Mesothelial cell of epicardium (in vitro differentiated cells): ENCODE data around the gene CASKIN2. TPM values are rescaled to one million over a fixed set of nuclear protein-coding genes. Genes with fewer than 3 reads are reported as not detected.

Experiments
- DNase-seq, 2 experiments: peaks; one replicate each; pipeline ENCODE4 v3.0.0; 2021; ENCODE audit warnings: low spot score in 2 of 2; ENCODE audit not compliant: unreplicated experiment in 2 of 2
- H3K27ac Mint-ChIP-seq: 2 replicates; pipeline ENCODE4 v1.8.0; 2021; ENCODE audit warnings: mixed read lengths
- H3K27me3 Mint-ChIP-seq: 2 replicates; pipeline ENCODE4 v1.8.0; 2021; ENCODE audit warnings: low read depth, mixed read lengths
- H3K36me3 Mint-ChIP-seq: 2 replicates; pipeline ENCODE4 v1.8.0; 2021; ENCODE audit warnings: mixed read lengths
- H3K4me1 Mint-ChIP-seq: 2 replicates; pipeline ENCODE4 v1.8.0; 2021; ENCODE audit warnings: mixed read lengths
- H3K4me3 Mint-ChIP-seq: 2 replicates; pipeline ENCODE4 v1.8.0; 2021; ENCODE audit warnings: mild to moderate bottlenecking, moderate library complexity, mixed read lengths
- H3K9me3 Mint-ChIP-seq: 2 replicates; pipeline ENCODE4 v1.8.0; 2021; ENCODE audit warnings: mixed read lengths
- total RNA-seq: library from RNA; stranded (reverse); gene quantifications from 3 replicates; pipeline ENCODE4 v1.2.1, GENCODE V29; 2021
- TF ChIP-seq, protein P1 (sequence below): fragments of 200-600 bp; sonication (generic); IDR thresholded peaks from one replicate; pipeline ENCODE4 v1.5.0; 2021; ENCODE audit warnings: antibody characterized with exemption; ENCODE audit not compliant: unreplicated experiment

CASKIN2 gene
- total RNA-seq, 1 donor from 2014 or later, result 37.4 TPM

DNA sequence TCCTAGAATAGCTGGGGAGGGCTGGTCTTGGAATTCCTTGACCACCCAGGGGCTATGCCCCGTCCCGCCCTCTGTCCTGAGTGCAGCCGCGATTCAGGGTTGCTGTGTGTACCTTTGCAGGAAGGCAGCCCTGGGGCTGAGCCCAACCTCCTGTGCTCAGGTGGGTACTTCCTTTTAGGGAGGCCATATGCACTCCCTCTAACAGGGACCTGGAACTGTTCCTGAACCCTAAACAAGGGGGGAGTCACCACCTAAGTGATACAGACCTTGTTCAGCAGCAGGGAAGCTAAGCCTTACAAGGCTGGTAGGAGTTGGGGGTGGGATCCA, 34.8 kb upstream of the CASKIN2 start:
- no peak for DNase-seq
- H3K36me3 Mint-ChIP-seq, result no peaks in the 10 kb centered on the region
- TF ChIP-seq, protein P1, sequence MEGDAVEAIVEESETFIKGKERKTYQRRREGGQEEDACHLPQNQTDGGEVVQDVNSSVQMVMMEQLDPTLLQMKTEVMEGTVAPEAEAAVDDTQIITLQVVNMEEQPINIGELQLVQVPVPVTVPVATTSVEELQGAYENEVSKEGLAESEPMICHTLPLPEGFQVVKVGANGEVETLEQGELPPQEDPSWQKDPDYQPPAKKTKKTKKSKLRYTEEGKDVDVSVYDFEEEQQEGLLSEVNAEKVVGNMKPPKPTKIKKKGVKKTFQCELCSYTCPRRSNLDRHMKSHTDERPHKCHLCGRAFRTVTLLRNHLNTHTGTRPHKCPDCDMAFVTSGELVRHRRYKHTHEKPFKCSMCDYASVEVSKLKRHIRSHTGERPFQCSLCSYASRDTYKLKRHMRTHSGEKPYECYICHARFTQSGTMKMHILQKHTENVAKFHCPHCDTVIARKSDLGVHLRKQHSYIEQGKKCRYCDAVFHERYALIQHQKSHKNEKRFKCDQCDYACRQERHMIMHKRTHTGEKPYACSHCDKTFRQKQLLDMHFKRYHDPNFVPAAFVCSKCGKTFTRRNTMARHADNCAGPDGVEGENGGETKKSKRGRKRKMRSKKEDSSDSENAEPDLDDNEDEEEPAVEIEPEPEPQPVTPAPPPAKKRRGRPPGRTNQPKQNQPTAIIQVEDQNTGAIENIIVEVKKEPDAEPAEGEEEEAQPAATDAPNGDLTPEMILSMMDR, result no peak
- H3K9me3 Mint-ChIP-seq, result no peaks in the 10 kb centered on the region
- peaks cover 31% of the 10 kb centered on the region for H3K4me1 Mint-ChIP-seq
- H3K27ac Mint-ChIP-seq, result peak overlapping the region; percentile 87
- no peaks in the 10 kb centered on the region for H3K27me3 Mint-ChIP-seq
- no peak overlapping the region for H3K4me3 Mint-ChIP-seq

DNA sequence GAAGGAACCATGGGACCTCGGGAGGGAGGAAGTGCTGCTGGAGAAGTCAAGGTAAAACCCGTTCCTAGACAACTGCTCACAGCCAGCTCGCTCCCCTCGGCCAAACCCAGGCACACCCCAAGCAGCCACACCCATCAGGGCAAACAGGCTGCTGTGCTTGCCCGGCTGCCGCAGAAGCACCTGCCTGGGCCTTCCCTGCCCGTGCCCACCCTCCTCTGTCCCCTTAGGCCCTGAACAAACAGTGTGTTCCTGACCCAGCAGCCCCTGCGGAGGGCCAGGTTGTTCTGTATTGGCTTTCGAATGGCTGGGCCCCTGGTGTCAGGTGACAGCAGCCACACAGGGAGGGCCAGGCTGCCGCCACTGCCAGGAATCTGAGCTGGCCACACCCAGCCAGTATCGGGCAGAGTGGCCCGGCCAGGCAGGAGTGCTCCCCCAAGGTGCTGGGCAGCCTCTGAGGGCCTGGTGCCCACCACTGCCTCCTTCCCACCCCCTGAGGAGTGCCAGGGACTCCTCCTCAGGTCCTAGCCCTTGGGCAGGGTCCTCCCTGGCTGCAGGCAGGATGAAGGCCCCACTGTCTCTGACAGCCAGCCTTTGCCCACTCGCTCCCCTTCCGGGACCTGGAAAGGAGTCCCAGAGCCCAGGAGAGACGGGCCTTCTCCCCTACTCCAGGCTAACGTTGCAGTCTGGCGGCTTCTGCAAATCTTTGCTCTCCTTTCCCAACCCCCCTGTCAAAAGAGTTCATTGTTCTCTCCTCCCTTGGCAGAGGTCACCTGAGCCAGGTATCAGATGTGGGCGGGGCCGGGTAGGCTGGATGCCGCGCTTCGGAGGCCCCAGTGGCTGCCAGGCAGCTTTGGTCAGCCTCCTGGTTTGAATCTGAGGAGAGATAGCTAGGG, 34.2 kb upstream of the CASKIN2 start:
- Mint-ChIP-seq H3K27ac (peak overlapping the region; percentile 87), H3K36me3 (no peaks in the 10 kb centered on the region), H3K4me3 (no peak overlapping the region), H3K27me3 (no peaks in the 10 kb centered on the region), H3K9me3 (no peaks in the 10 kb centered on the region), H3K4me1 (peaks cover 31% of the 10 kb centered on the region)
- TF ChIP-seq, protein P1, result no peak
- no peak for DNase-seq

DNA sequence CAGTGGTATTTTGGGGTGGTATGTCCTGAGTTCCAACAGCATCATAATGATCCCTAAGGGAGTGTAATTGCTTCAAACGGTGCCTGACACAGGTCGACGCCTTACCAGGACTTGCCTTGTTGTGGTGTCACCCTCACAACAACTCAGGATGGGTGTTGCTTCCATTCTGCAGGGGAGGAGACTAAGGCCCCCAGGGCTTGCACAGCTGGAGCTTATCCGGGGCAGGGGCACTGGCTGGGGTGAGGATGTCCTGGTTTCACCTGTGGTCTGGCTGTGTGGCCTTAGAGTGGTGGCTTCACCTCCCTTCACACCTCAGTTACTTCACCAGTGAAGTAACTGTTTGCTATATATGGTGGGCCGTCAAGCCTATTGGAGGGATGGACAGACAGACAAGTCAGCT, 33.5 kb upstream of the CASKIN2 start:
- Mint-ChIP-seq H3K9me3 (no peaks in the 10 kb centered on the region), H3K27ac (no peak overlapping the region), H3K4me3 (no peak overlapping the region), H3K27me3 (no peaks in the 10 kb centered on the region), H3K4me1 (peaks cover 29% of the 10 kb centered on the region), H3K36me3 (no peaks in the 10 kb centered on the region)
- TF ChIP-seq, protein P1, result no peak
- DNase-seq, result no peak

DNA sequence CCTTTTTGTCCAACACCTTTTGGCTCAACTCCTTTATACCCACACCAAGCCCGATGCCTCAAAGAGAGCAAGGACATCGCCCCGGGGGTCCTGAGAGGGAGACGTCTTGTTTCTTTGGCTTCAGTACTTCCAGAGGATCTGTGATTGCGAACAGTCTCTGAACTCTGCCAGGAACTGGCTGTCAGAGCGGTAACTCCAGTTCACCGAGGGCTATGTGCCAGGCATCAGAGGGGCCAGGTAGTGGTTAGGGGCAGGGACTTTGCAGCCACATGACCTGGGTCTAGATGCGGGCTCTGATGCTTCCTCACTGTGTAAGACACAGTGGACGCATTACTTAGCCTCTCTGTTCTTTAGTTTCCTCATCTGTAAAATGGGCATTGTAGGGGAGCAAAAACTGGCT, 31.8 kb upstream of the CASKIN2 start:
- H3K36me3 Mint-ChIP-seq, result no peaks in the 10 kb centered on the region
- TF ChIP-seq, protein P1, result no peak
- peaks cover 13% of the 10 kb centered on the region for H3K4me1 Mint-ChIP-seq
- H3K27me3 Mint-ChIP-seq, result no peaks in the 10 kb centered on the region
- H3K9me3 Mint-ChIP-seq, result no peaks in the 10 kb centered on the region
- H3K27ac Mint-ChIP-seq, result no peak overlapping the region
- no peak for DNase-seq
- no peak overlapping the region for H3K4me3 Mint-ChIP-seq

DNA sequence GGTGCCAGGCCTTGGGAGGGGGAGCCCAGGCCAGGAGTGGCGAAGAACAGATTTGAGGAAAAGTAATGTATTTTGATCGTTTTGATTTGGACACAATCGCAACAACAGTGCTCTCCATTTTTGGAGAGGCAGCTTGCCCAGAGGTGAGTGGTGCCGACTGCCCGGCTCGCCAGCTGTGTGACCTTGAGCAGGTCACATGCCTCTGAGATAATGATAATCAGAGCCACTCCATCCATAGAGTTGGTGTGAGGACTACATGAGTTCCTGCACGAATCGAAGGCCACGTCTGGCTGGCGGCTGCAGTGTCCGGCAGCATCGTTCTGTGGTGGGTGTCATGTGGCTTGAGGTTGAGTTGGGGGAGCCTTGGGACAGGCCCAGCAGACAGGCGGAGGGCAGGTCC, 30.8 kb upstream of the CASKIN2 start:
- H3K27ac Mint-ChIP-seq, result no peak overlapping the region
- H3K9me3 Mint-ChIP-seq, result no peaks in the 10 kb centered on the region
- TF ChIP-seq, protein P1, result no peak
- no peaks in the 10 kb centered on the region for H3K27me3 Mint-ChIP-seq
- DNase-seq, result no peak
- peaks cover 13% of the 10 kb centered on the region for H3K4me1 Mint-ChIP-seq
- H3K4me3 Mint-ChIP-seq, result no peak overlapping the region
- no peaks in the 10 kb centered on the region for H3K36me3 Mint-ChIP-seq
